Amygdala (tissue), 56 donors: ENCODE measurements around the gene TAF11L7.
"Not testable (repeated sequence)": the region's sequence is repeated elsewhere in the genome, so short reads cannot be mapped to it uniquely, and the experiment has no call there.

Experiments
- DNase-seq, 56 donors: peaks; one replicate each; lab custom pipeline; 2025; lab: John Stamatoyannopoulos, UW

The TAF11L7 gene

DNA sequence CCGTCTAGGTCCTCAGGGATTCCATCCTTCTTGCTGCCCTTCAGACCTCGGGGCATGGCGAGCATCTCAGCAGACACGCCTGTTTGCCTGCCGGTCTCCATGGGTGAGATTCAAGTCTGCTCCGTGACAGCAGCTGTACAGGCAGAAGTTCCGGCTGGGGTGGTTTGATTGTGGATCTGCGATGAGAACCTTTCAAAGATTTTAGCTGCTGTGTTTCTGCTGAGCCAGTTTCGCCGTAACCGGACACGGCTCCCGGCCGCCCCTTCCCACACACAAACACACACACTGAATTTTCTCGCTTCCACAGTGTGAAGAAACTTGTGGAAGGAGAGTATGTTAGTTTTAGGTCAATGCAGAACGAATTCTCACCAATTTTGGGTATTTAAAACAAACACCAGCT, at the start of gene TAF11L7:
TAF11L7 (minus strand) TSS at position 101 of the 400 bp plus-strand sequence.
- not testable (repeated sequence) for DNase-seq

GRCh38 chr5:17634160-17634559, 48.6 kb upstream of the TAF11L7 start, which contains the start of gene TAF11L14:
TAF11L14 (plus strand) TSS chr5:17634460.
- no peak for DNase-seq

- not testable (repeated sequence) for DNase-seq
Observed at GRCh38 chr5:17631788-17632187, 46.2 kb upstream of the TAF11L7 start, which contains the start of gene TAF11L13. TAF11L13 (plus strand) TSS chr5:17632088.

GRCh38 chr5:17625686-17626085, 40.1 kb upstream of the TAF11L7 start:
- no peak for DNase-seq

DNA sequence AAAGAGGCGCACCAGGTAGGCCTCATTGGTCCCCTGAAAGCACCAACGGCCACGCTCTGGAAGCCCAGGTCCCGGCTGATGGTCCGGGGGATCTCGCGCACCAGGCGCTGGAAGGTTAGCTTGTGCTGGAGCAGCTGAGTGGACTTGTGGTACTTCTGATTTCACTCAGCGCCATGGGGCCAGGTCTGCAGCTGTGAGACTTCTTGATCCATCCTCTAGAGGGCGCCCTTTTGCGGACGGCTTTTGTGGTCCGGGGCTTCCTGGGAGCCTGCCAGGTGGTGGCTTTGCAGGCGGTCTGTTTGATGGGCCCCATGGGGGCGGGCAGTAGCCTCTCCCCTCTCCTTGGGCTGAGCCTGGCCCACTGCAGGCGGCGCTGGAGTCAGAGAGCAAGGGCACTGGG, 35.1 kb upstream of the TAF11L7 start:
- DNase-seq = no peak

DNA sequence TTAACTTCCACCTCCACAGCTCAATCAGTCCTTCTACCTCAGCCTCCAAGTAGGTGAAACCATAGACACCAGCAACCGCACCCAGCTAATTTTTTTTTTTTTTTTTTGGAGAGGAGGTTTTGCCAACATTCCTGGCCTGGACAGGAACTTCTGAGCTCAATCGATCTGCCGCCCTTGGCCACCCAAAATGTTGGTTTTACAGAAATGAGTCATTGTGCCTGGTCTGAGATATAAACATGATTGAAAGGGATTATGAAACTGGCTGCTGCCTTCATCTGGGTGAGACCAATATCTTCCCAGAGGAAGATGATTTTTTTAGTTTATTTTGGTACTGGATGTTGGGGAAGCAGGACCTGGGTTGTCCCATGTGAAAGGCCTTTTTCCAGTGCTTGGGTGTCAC, 33.8 kb upstream of the TAF11L7 start:
- no peak for DNase-seq

- DNase-seq = no peak
Observed at GRCh38 chr5:17614872-17615605, 29.5 kb upstream of the TAF11L7 start.

- DNase-seq = not testable (repeated sequence)
Observed at GRCh38 chr5:17610092-17610491, 24.5 kb upstream of the TAF11L7 start, which contains the start of gene TAF11L12. TAF11L12 (plus strand) TSS chr5:17610392.

- not testable (repeated sequence) for DNase-seq
Observed at GRCh38 chr5:17607461-17607860, 21.9 kb upstream of the TAF11L7 start.

DNA sequence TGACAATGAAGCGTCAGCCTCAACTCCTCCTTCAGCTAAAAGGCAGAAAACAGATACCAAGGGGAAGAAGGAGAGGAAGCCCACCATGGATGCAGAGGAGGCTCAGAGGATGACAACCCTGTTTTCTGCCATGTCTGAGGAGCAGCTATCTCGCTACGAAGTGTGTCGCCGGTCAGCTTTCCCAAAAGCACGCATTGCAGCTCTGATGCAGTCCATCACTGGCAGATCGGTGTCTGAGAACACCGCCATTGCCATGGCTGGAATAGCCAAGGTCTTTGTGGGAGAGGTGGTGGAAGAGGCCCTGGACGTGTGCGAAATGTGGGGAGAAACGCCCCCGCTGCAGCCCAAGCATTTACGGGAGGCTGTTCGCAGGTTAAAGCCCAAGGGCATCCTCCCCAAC, 19.4 kb upstream of the TAF11L7 start:
- DNase-seq = no peak

GRCh38 chr5:17603880-17604279, 18.3 kb upstream of the TAF11L7 start, which contains the start of gene TAF11L11:
TAF11L11 (plus strand) TSS chr5:17604183.
- not testable (repeated sequence) for DNase-seq

DNA sequence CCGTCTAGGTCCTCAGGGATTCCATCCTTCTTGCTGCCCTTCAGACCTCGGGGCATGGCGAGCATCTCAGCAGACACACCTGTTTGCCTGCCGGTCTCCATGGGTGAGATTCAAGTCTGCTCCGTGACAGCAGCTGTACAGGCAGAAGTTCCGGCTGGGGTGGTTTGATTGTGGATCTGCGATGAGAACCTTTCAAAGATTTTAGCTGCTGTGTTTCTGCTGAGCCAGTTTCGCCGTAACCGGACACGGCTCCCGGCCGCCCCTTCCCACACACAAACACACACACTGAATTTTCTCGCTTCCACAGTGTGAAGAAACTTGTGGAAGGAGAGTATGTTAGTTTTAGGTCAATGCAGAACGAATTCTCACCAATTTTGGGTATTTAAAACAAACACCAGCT, 12.2 kb upstream of the TAF11L7 start, which contains the start of gene TAF11L10:
TAF11L10 (minus strand) TSS at position 101 of the 400 bp plus-strand sequence.
- not testable (repeated sequence) for DNase-seq

GRCh38 chr5:17594255-17594654, 8.7 kb upstream of the TAF11L7 start, which contains the start of gene TAF11L9:
TAF11L9 (minus strand) TSS chr5:17594394.
- DNase-seq = not testable (repeated sequence)

GRCh38 chr5:17590860-17591259, 5.3 kb upstream of the TAF11L7 start, which contains the start of gene TAF11L8:
TAF11L8 (minus strand) TSS chr5:17590960.
- not testable (repeated sequence) for DNase-seq
